SJCRH30 (cell line): Measurements from ENCODE around the gene PLCG2. TPM values are rescaled to one million over a fixed set of nuclear protein-coding genes. Genes with fewer than 3 reads are reported as not detected.

Experiments used
- DNase-seq, 2 experiments: peaks; one replicate each; pipeline ENCODE4 v3.0.0-alpha.2; 2015 to 2020
- H3K27ac ChIP-seq: fragments of 250-450 bp; sonication (Bioruptor Pico); 2 replicates; pipeline ENCODE4 v1.5.1; 2020; ENCODE audit warnings: mild to moderate bottlenecking, moderate library complexity
- H3K27me3 ChIP-seq: fragments of 250-450 bp; sonication (Bioruptor Pico); 2 replicates; pipeline ENCODE4 v1.5.1; 2020; ENCODE audit warnings: mild to moderate bottlenecking, moderate library complexity
- H3K36me3 ChIP-seq: fragments of 250-450 bp; sonication (Bioruptor Pico); 2 replicates; pipeline ENCODE4 v1.5.1; 2020; ENCODE audit warnings: mild to moderate bottlenecking, moderate library complexity
- H3K4me1 ChIP-seq: fragments of 250-450 bp; sonication (Bioruptor Pico); 2 replicates; pipeline ENCODE4 v1.5.1; 2020; ENCODE audit warnings: mild to moderate bottlenecking, moderate library complexity
- H3K4me3 ChIP-seq: fragments of 250-450 bp; sonication (Bioruptor Pico); 2 replicates; pipeline ENCODE4 v1.5.1; 2020; ENCODE audit warnings: mild to moderate bottlenecking, moderate library complexity
- H3K9me3 ChIP-seq: fragments of 250-450 bp; sonication (Bioruptor Pico); replicated peaks from 2 replicates; pipeline ENCODE4 v1.5.1; 2020; ENCODE audit warnings: mild to moderate bottlenecking, moderate library complexity
- total RNA-seq: library from RNA; depleted of rRNA; stranded (reverse); fragments of >200 nt; shearing (Covaris generic); gene quantifications from 2 replicates; pipeline ENCODE4 v1.2.3, GENCODE V29; 2014

Gene PLCG2
- total RNA-seq, 1 experiment from 2014 or later = 0.45 TPM

DNA sequence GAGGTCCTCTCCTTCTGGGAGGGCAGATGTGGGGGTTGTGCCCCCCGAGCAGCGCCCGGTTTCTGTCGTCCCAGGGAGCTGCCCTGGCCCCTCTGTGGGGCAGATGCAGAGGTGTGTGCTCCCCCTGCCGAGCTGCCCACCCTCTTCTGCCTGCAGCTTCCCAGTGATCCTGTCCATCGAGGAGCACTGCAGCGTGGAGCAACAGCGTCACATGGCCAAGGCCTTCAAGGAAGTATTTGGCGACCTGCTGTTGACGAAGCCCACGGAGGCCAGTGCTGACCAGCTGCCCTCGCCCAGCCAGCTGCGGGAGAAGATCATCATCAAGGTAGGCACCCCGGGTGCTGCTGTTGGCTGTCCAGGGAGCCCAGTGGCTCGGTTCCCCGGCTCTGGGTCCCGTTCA, 121.4 kb downstream of the PLCG2 start:
- Histone ChIP-seq H3K4me1 (no peaks in the 10 kb centered on the region), H3K36me3 (no peaks in the 10 kb centered on the region), H3K9me3 (no peaks in the 10 kb centered on the region), H3K27ac (no peak overlapping the region), H3K27me3 (no peaks in the 10 kb centered on the region), H3K4me3 (no peak overlapping the region)
- DNase-seq = no peak

DNA sequence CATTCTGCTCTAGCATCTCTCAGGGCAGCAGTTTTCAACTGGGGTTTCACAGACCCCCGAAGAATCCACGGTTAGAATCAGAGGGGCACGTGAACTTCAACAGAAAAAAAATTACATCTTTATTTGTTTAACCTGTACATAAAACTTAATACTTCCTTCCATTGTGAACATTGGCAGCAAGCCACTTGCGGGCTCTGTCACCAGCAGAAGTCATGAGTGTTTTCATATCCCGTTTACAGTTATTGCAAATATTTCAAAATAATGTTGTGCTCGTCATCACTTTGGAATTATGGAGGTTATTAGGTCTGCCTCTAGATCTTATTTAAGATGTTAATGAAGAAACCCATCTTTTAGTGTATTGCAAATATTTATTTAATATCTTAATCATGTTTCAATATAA, 122.4 kb downstream of the PLCG2 start:
- no peak for DNase-seq
- Histone ChIP-seq H3K9me3 (no peaks in the 10 kb centered on the region), H3K36me3 (no peaks in the 10 kb centered on the region), H3K27me3 (no peaks in the 10 kb centered on the region), H3K4me1 (no peaks in the 10 kb centered on the region), H3K27ac (no peak overlapping the region), H3K4me3 (no peak overlapping the region)

DNA sequence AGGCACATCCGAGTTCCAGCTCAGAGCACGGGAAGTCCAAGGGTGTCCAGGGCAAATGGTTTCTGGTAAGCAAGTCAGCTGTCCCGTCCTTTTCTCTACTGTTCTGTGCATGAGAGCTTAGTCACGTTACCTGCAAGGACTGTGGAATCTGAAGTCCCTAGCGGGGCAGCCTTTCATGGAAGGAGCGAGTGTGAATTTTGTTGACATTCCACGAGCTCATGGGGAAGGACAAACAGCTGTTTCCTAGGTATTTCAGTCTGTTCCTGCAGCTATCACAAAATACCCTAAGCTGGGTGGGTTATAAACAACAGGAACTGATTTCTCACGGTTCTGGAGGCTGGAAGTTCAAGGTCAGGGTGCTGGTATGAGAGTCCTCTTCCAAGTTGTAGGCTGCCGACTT, 122.9 kb downstream of the PLCG2 start:
- Histone ChIP-seq H3K27me3 (no peaks in the 10 kb centered on the region), H3K36me3 (no peaks in the 10 kb centered on the region), H3K9me3 (no peaks in the 10 kb centered on the region), H3K4me1 (no peaks in the 10 kb centered on the region), H3K4me3 (no peak overlapping the region), H3K27ac (no peak overlapping the region)
- DNase-seq = peak in 1 of 2 experiments; percentile 5

DNA sequence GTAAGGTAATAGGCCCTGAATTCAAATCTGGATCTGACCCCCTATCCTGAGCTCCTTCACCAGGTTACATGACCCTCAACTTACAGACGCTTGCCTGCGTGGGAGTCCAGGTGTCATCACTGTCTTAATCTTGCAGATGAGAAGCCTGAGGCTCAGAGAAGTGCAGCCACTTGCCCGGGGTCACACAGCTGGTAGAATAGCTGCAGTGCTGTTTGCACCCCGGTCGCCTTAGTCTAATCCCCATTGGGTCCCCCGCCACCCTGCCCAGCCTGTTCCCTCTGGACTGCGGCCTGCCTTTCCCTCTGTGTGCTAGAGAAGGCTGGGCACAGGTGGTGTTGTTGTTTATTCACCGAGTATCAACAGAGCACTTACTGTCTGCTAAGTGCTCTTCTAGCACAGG, 125.2 kb downstream of the PLCG2 start:
- DNase-seq = no peak
- Histone ChIP-seq H3K9me3 (no peaks in the 10 kb centered on the region), H3K27me3 (no peaks in the 10 kb centered on the region), H3K27ac (no peak overlapping the region), H3K4me1 (no peaks in the 10 kb centered on the region), H3K4me3 (no peak overlapping the region), H3K36me3 (no peaks in the 10 kb centered on the region)

DNA sequence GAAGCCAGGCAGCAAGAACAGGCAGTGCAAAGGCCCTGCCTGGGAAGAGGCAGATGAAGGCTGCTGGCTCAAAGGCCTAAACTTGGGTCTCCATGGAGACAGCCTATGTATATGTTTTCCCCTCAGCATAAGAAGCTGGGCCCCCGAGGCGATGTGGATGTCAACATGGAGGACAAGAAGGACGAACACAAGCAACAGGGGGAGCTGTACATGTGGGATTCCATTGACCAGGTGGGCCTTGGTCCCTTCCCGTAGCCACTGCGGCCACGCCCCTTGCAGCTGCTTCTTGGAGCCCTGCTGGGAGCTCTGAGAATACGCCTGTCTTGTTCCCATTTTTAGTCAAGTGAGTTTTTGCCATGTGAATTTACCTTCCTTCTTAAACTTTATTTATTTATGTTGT, 126.2 kb downstream of the PLCG2 start:
- DNase-seq = no peak
- Histone ChIP-seq H3K36me3 (no peaks in the 10 kb centered on the region), H3K27ac (no peak overlapping the region), H3K4me1 (no peaks in the 10 kb centered on the region), H3K4me3 (no peak overlapping the region), H3K9me3 (no peaks in the 10 kb centered on the region), H3K27me3 (no peaks in the 10 kb centered on the region)

DNA sequence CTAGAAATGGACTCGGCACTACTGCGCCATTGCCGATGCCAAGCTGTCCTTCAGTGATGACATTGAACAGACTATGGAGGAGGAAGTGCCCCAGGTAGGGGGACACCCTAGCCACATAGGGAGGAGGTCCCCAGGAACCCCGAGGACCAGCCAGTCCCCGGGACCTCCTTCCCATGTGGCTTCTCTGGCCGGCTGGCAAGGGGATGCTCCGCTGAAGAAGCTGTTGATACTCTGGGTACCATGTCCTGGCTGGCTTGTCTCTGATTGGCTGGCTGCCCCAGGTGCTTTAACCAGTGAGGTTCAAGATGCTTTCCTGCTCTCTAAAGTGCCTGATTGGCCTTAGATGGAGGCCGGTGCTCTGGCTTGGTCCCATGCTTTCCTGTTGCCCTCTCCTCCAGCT, 128.6 kb downstream of the PLCG2 start:
- no peak overlapping the region for H3K4me3 ChIP-seq
- no peak overlapping the region for H3K27ac ChIP-seq
- H3K4me1 ChIP-seq = no peaks in the 10 kb centered on the region
- no peak for DNase-seq
- H3K9me3 ChIP-seq = no peaks in the 10 kb centered on the region
- no peaks in the 10 kb centered on the region for H3K27me3 ChIP-seq
- H3K36me3 ChIP-seq = no peaks in the 10 kb centered on the region

DNA sequence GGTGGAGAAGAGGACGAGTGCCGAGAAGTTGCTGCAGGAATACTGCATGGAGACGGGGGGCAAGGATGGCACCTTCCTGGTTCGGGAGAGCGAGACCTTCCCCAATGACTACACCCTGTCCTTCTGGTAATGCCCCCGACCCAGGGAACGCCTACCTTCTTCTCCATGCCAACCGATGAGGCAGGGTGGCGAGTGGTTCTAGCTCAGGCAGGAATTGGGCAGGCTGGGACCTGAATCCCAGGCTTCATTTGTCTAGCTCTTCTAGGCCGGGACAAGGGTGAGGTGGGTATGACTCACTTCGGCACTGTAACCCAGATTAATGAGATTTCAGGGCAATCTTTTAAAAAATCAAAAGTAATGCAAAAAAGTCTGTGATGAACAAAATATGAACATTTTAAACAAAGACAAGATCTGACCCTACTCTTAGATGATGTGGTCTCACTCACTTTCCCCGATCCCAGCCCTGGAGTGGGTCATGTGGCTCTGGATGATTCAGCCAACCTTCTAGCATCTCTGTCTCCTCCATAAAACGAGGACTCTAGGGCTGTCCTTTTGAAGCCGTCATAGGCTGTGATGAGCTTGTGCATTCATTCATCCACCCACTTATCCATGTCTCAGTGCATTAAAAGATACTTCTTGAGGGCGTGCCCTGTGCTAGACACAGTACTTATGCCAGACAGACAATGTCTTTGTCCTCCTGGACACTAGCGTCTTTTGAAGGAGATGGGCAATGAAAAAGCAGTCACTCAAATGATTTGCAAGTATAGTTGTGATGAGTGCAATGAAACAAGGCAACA, 129.6 kb downstream of the PLCG2 start:
- no peaks in the 10 kb centered on the region for H3K4me1 ChIP-seq
- no peak overlapping the region for H3K4me3 ChIP-seq
- H3K27me3 ChIP-seq = no peaks in the 10 kb centered on the region
- H3K27ac ChIP-seq = no peak overlapping the region
- DNase-seq = no peak
- no peaks in the 10 kb centered on the region for H3K9me3 ChIP-seq
- H3K36me3 ChIP-seq = no peaks in the 10 kb centered on the region

DNA sequence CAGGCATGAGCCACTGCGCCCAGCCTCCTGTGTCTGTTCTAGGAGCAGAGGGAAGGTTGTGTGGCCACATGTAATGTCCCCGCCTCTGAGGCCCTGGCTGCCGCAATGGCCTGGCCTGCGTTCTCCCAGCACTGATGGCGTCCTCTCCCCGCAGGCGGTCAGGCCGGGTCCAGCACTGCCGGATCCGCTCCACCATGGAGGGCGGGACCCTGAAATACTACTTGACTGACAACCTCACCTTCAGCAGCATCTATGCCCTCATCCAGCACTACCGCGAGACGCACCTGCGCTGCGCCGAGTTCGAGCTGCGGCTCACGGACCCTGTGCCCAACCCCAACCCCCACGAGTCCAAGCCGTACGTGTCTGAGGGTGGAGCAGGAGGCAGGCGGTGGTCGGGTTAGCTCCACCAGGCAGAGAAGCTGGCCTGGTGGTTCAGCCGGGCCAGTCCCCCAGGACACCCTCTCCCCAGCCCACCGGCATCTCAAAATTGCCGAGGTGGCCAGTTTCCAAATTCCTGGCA, 131.3 kb downstream of the PLCG2 start:
- DNase-seq = no peak
- Histone ChIP-seq H3K27ac (no peak overlapping the region), H3K27me3 (no peaks in the 10 kb centered on the region), H3K9me3 (no peaks in the 10 kb centered on the region), H3K4me3 (no peak overlapping the region), H3K4me1 (no peaks in the 10 kb centered on the region), H3K36me3 (no peaks in the 10 kb centered on the region)

DNA sequence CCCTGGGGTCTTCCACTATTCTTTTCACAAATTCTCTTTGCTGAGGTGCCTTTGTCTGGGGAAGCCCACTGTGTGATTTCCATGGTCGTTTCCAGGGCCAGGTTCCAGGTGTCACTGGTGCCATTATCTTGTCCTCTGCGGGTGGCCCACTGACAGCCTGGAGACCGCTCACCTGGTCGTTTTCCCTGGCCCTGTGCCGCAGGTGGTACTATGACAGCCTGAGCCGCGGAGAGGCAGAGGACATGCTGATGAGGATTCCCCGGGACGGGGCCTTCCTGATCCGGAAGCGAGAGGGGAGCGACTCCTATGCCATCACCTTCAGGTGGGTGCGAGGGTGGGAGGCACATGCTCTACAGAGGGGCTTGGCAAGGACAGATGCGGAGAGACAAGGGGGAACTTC, 133.3 kb downstream of the PLCG2 start:
- Histone ChIP-seq H3K27me3 (no peaks in the 10 kb centered on the region), H3K4me3 (no peak overlapping the region), H3K9me3 (no peaks in the 10 kb centered on the region), H3K36me3 (no peaks in the 10 kb centered on the region), H3K4me1 (no peaks in the 10 kb centered on the region), H3K27ac (no peak overlapping the region)
- DNase-seq = no peak

DNA sequence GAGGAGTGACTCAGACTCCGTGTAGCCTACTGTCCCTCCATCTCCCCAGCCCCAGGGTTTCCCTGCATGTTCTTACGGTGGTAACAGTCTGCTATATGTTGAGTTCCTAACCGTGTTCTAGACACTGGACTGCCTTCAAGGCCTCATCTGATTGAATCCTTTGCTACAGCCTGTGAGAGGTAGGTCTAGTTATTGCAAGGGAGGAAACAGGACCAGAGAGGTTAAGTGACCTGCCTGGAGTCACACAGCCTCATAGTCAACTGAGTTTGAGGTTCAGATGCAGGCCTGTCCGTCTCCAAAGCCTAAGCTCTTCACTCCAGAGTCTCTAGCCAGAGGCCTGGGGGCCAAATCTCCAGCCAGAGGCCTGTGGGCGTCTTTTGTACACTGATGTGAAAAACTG, 134.1 kb downstream of the PLCG2 start:
- Histone ChIP-seq H3K4me3 (no peak overlapping the region), H3K27ac (no peak overlapping the region), H3K4me1 (no peaks in the 10 kb centered on the region), H3K9me3 (no peaks in the 10 kb centered on the region), H3K27me3 (no peaks in the 10 kb centered on the region), H3K36me3 (no peaks in the 10 kb centered on the region)
- DNase-seq = no peak

DNA sequence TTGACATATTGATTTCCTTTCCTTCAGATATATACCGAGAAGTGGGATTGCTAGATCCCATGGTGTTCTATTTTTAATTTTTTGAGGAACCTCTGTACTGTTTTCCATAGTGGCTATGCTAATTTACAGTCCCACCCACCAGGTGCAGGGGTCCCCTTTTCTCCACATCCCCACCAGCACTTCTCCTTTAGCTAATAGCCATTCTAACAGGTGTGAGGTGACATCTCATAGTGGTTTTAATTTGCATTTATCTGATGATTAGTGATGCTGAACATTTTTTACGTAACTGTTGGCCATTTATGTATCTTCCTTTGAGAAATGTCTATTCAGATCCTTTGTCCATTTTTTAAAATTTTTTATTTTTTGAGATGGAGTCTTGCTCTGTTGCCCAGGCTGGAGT, 138.3 kb downstream of the PLCG2 start:
- no peak for DNase-seq
- Histone ChIP-seq H3K27ac (no peak overlapping the region), H3K4me3 (no peak overlapping the region), H3K36me3 (no peaks in the 10 kb centered on the region), H3K9me3 (no peaks in the 10 kb centered on the region), H3K4me1 (no peaks in the 10 kb centered on the region), H3K27me3 (no peaks in the 10 kb centered on the region)

DNA sequence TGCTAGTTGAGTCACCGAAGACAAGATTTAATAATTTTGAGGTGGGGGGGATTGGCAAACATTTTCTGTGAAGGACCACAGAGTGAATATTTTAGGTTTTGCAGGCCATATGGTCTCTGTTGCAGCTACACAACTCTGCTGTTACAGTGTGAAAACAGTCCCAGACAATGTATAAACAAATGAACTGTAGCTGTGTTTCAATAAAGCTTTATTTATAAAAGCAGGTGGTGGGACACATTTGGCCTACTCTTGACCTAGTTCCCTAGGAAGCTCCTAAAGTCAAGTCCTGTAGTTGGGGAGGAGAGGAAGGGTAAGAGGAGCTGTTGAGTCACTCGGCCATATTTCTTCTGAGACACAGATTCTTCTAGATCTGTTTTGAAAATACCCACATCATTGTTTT, 139.8 kb downstream of the PLCG2 start:
- Histone ChIP-seq H3K27ac (no peak overlapping the region), H3K9me3 (no peaks in the 10 kb centered on the region), H3K36me3 (no peaks in the 10 kb centered on the region), H3K27me3 (no peaks in the 10 kb centered on the region), H3K4me1 (no peaks in the 10 kb centered on the region), H3K4me3 (no peak overlapping the region)
- no peak for DNase-seq

DNA sequence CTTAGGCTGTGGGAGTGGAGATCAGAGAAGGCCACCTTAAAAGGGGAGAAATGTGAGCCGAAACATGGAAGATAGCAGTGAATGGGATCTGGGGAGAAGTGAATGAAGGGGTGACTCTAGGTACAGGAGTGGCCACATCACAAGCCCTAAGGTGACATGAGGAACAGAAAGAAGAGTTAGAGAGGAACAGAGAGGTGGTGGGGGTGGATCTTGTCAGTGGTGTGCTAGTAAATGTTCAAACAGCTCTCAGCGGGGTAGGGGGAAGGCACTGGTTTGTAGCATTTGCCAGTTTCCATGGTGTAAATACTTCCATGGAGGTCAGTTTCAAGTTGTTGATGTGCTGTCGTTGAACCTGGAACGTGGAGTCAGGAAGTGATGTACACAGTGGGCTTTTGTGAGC, 141.4 kb downstream of the PLCG2 start:
- H3K9me3 ChIP-seq = no peaks in the 10 kb centered on the region
- no peak overlapping the region for H3K27ac ChIP-seq
- no peak overlapping the region for H3K4me3 ChIP-seq
- H3K27me3 ChIP-seq = no peaks in the 10 kb centered on the region
- no peaks in the 10 kb centered on the region for H3K36me3 ChIP-seq
- no peaks in the 10 kb centered on the region for H3K4me1 ChIP-seq
- no peak for DNase-seq

DNA sequence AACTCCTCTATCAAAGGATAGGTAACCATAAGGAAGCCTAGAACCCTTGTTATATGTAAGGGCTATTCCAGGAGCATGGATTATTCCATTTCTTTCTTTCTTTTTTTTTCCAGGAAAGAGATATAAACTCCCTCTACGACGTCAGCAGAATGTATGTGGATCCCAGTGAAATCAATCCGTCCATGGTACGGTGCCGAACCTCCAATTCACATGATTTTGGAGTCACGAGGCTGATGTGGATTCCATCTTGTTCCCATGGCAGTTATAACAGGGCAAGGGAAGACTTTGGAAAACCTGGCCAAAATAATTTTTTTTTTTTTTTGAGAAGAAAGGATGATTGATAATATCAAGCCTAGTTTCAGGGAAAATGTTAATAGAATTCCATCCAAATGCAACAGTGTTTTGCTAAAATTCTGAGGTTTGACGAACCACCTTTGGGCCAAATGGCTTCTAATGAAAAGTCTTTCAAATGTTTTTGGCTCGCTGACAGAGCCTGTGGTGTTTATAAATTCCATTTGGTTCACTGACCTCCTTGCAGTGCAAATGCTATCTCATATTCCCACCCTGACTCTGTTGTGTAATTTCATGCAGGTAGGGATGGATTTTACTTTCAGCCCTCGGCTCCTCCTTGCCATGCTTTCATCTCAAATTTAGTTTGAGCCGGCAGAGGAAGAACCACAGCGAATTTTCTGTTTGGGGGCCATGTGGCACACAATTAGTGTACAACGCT, 142.2 kb downstream of the PLCG2 start:
- Histone ChIP-seq H3K4me1 (no peaks in the 10 kb centered on the region), H3K36me3 (no peaks in the 10 kb centered on the region), H3K27me3 (no peaks in the 10 kb centered on the region), H3K9me3 (no peaks in the 10 kb centered on the region), H3K4me3 (no peak overlapping the region), H3K27ac (no peak overlapping the region)
- DNase-seq = no peak

DNA sequence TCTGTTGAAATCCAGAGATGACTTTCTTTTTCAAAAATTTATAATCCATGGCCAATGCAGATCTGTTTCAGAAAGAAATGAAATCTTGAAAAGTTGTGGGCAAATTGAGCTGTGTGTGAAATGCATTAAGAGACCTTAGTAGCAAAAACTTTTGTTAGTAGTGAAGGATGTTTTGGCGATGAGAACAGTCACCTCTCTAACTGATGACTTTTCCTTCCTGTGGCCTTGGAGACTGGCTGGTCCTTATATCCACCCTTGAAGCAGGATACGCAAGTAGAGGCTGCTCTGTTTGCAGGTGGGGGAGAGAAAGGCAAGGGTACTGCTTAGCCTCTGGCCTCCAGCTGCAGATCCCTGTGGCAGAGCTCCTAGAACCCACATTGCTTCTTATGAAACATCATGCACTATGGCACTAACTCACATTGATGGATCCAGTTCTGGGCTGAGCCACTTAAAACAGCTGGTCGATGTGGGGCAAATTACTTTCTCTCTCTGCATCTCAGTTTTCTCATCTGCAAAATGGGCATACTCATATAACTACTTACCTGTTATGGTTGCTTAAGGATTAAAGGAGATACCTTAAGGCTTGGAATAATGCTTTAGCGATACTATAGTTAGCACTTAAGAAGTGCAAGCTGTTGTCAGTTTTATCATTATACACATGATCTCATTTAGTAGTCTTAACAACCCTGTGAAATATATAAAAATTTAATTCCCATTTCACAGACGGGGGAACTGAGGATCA, 142.9 kb downstream of the PLCG2 start:
- DNase-seq = no peak
- H3K27me3 ChIP-seq = no peaks in the 10 kb centered on the region
- no peak overlapping the region for H3K4me3 ChIP-seq
- H3K4me1 ChIP-seq = no peaks in the 10 kb centered on the region
- no peaks in the 10 kb centered on the region for H3K9me3 ChIP-seq
- H3K27ac ChIP-seq = no peak overlapping the region
- H3K36me3 ChIP-seq = no peaks in the 10 kb centered on the region
